Measurements from ENCODE around the gene DGUOK.

The DGUOK gene

GRCh38 chr2:73942664-73943063 lies 16.0 kb downstream of the DGUOK start:
- TF ChIP-seq POLR2AphosphoS5 (IDR thresholded peaks at IDR 0.05; ENCODE audit: low read depth, low read length) (no peak), TAF1 (IDR thresholded peaks at IDR 0.05; ENCODE audit: borderline replicate concordance, low read depth, low read length) (no peak), POLR2A (IDR thresholded peaks at IDR 0.05; ENCODE audit: low read depth, low read length) (no peak)
- no peak for DNase-seq (ENCODE audit: insufficient read length)
- FAIRE-seq, result no peak

GRCh38 chr2:73944714-73945113 lies 18.0 kb downstream of the DGUOK start:
- TF ChIP-seq POLR2A (IDR thresholded peaks at IDR 0.05; ENCODE audit: low read depth, low read length), result no peak
- no peak for TF ChIP-seq POLR2AphosphoS5 (IDR thresholded peaks at IDR 0.05; ENCODE audit: low read depth, low read length)
- TF ChIP-seq TAF1 (IDR thresholded peaks at IDR 0.05; ENCODE audit: borderline replicate concordance, low read depth, low read length), result no peak
- FAIRE-seq (no peak), DNase-seq (ENCODE audit: insufficient read length) (no peak)

- FAIRE-seq (no peak), DNase-seq (ENCODE audit: insufficient read length) (no peak)
- TF ChIP-seq TAF1 (IDR thresholded peaks at IDR 0.05; ENCODE audit: borderline replicate concordance, low read depth, low read length) (no peak), POLR2AphosphoS5 (IDR thresholded peaks at IDR 0.05; ENCODE audit: low read depth, low read length) (no peak), POLR2A (IDR thresholded peaks at IDR 0.05; ENCODE audit: low read depth, low read length) (no peak)
Measured at GRCh38 chr2:73946215-73946614, 19.5 kb downstream of the DGUOK start.

DNA sequence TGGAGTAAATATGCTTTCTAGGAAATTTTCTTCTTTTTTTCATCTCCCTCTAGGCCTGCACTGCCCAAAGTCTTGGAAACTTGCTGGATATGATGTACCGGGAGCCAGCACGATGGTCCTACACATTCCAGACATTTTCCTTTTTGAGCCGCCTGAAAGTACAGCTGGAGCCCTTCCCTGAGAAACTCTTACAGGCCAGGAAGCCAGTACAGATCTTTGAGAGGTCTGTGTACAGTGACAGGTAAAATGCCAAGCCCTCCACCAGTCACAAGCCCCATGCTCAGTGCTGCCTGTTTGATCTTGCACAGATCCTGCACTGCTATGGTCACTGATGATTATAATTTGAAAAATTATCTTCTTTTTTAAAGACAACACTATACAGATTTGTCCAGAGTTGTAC lies 20.0 kb downstream of the DGUOK start:
- no peak for TF ChIP-seq TAF1 (IDR thresholded peaks at IDR 0.05; ENCODE audit: borderline replicate concordance, low read depth, low read length)
- no peak for TF ChIP-seq POLR2A (IDR thresholded peaks at IDR 0.05; ENCODE audit: low read depth, low read length)
- TF ChIP-seq POLR2AphosphoS5 (IDR thresholded peaks at IDR 0.05; ENCODE audit: low read depth, low read length), result no peak
- FAIRE-seq (no peak), DNase-seq (ENCODE audit: insufficient read length) (no peak)

- DNase-seq (ENCODE audit: insufficient read length) (no peak), FAIRE-seq (no peak)
- TF ChIP-seq POLR2AphosphoS5 (IDR thresholded peaks at IDR 0.05; ENCODE audit: low read depth, low read length), result no peak
- TF ChIP-seq POLR2A (IDR thresholded peaks at IDR 0.05; ENCODE audit: low read depth, low read length), result no peak
- TF ChIP-seq TAF1 (IDR thresholded peaks at IDR 0.05; ENCODE audit: borderline replicate concordance, low read depth, low read length), result no peak
Measured at GRCh38 chr2:73947412-73948018, 20.8 kb downstream of the DGUOK start.

DNA sequence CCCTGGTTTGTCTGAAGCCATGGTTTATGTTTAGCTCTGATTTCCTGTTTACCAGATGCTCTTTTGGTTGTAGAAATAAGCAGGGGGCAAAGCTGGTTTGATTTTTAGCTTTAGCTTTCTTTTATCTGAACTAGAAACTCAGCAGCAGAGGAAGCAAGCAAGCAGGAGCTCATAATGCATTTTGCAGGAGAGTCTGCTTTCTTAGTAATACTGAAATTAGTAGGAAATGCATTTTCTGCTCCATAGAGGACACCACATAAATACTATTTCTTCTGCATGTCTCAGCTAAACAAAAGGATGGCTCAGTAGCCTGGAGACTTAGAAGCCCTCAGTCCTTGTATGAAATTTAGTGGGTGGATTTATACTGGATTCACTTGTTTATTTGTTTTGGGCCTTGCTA lies 23.1 kb downstream of the DGUOK start:
- FAIRE-seq, result no peak
- DNase-seq (ENCODE audit: insufficient read length), result no peak
- TF ChIP-seq POLR2A (IDR thresholded peaks at IDR 0.05; ENCODE audit: low read depth, low read length), result no peak
- no peak for TF ChIP-seq TAF1 (IDR thresholded peaks at IDR 0.05; ENCODE audit: borderline replicate concordance, low read depth, low read length)
- no peak for TF ChIP-seq POLR2AphosphoS5 (IDR thresholded peaks at IDR 0.05; ENCODE audit: low read depth, low read length)

DNA sequence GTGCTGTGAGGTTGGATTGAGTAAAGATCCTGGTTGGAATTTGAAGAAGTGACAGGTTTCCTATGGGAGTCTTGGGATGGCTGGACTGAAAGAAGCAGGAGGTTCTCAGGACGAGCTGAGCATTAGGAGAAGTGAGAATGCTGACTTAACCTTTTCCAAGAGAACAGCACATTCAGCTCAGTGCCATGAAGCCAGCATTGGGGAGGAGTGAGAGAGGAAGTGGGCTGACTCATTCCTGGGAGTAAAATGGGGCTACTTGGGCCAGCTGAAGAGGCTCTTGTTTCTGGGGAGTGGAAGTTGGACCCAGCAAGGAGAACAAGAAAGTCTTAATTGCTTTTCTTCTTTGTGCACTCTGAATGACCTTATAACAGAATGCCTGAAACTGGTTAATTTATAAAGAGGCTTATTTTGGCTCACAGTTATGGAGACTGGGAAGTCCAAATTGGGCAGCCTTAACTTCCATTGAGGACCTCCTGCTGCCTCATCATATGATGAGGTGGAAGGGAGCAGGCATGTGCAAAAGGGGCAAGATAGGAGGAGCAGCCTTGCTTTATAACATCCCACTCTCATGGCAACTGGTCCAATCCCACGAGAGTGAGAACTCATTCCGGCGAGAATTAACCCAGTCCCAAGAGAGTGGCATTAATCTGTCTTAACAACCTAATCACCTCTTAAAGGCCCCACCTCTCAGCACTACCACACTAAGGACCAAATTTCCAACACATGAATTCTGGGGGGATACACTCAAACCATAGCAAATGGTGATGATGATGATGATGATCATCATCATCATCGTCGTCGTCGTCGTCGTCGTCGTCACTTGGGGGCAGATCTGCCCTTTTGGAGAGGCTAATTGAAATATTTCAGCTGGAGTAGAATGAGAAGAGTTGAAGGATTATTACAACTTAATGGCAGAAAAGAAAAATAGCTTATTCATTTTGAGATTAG lies 26.1 kb downstream of the DGUOK start:
- DNase-seq (ENCODE audit: insufficient read length), result no peak

DNA sequence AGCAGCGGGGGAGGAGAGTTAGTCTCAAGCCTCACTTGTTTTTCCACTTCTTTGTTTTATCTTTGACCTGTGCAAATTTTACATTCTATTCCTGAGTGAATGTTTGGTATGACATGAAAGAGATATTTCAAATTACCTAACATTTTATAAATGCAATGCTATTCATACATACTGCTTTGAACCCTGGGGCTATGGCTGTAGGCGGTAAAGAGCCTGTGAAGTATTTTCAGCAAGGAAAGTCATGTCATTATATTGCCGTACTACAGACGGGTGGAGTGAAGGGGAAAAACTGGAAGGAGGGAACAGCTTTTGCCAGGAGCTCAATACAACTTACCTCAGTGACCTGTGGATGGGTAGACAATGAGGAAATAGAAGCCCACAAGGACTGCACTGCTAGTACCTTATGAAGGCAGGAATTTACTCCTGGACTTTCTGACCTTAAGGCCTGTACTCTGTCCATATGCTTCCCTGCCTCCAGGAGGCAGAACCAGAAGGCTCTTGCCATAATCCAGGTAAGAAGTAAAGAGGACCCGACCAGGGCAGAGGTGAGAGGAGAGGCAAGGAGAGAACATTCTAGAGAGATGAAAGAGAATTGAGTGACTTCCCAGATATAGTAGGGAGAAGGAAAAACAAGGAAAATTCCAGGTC lies 29.7 kb downstream of the DGUOK start:
- DNase-seq (ENCODE audit: insufficient read length) (no peak), FAIRE-seq (no peak)
- TF ChIP-seq TAF1 (IDR thresholded peaks at IDR 0.05; ENCODE audit: borderline replicate concordance, low read depth, low read length), result no peak
- no peak for TF ChIP-seq POLR2AphosphoS5 (IDR thresholded peaks at IDR 0.05; ENCODE audit: low read depth, low read length)
- no peak for TF ChIP-seq POLR2A (IDR thresholded peaks at IDR 0.05; ENCODE audit: low read depth, low read length)

More for the DNA sequence above, 26.1 kb downstream of the DGUOK start:
- TF ChIP-seq TAF1 (IDR thresholded peaks at IDR 0.05; ENCODE audit: borderline replicate concordance, low read depth, low read length) (no peak), POLR2AphosphoS5 (IDR thresholded peaks at IDR 0.05; ENCODE audit: low read depth, low read length) (no peak), POLR2A (IDR thresholded peaks at IDR 0.05; ENCODE audit: low read depth, low read length) (no peak)
- FAIRE-seq, result no peak

GRCh38 chr2:73961274-73961673 lies 34.6 kb downstream of the DGUOK start:
- FAIRE-seq (no peak), DNase-seq (ENCODE audit: insufficient read length) (no peak)
- TF ChIP-seq POLR2A (IDR thresholded peaks at IDR 0.05; ENCODE audit: low read depth, low read length) (no peak), TAF1 (IDR thresholded peaks at IDR 0.05; ENCODE audit: borderline replicate concordance, low read depth, low read length) (no peak), POLR2AphosphoS5 (IDR thresholded peaks at IDR 0.05; ENCODE audit: low read depth, low read length) (no peak)

DNA sequence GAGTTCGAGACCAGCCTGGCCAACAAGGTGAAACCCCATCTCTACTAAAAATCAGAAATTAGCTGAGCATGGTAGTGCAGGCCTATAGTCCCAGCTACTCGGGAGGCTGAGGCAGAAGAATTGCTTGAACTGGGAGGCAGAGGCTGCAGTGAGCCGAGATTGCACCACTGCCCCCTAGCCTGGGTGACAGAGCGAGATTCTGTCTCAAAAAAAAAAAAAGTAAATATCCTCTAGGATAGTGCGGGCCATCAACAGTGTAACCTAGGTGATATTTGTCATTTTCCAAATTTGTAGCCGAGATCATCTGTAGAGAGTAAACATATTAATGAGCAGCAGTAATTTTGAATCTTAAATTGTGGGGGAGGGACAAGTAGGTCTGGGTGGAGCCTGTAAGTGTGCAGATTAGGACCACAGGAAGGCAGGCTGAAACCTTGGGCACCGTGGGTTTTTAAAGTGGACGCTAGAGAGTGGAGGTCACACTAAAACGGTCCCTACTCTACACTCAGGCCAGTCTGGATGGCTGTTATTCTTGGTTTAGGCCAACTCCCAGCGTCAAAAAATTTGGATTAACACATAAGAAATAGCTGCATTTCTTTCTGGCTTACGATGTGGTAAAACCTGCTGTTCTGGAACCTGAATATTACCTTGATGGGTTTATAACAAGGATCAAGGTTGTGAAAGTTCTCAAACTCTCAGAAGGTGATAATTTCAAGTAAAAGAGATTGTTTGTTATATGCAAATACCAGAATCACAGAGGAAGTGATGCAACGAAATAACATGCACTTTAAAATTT lies 35.3 kb downstream of the DGUOK start:
- DNase-seq (ENCODE audit: insufficient read length) (no peak), FAIRE-seq (no peak)
- TF ChIP-seq POLR2AphosphoS5 (IDR thresholded peaks at IDR 0.05; ENCODE audit: low read depth, low read length) (no peak), POLR2A (IDR thresholded peaks at IDR 0.05; ENCODE audit: low read depth, low read length) (no peak), TAF1 (IDR thresholded peaks at IDR 0.05; ENCODE audit: borderline replicate concordance, low read depth, low read length) (no peak)

GRCh38 chr2:73962798-73963197 lies 36.1 kb downstream of the DGUOK start:
- no peak for FAIRE-seq
- no peak for DNase-seq (ENCODE audit: insufficient read length)
- TF ChIP-seq TAF1 (IDR thresholded peaks at IDR 0.05; ENCODE audit: borderline replicate concordance, low read depth, low read length), result no peak
- no peak for TF ChIP-seq POLR2AphosphoS5 (IDR thresholded peaks at IDR 0.05; ENCODE audit: low read depth, low read length)
- TF ChIP-seq POLR2A (IDR thresholded peaks at IDR 0.05; ENCODE audit: low read depth, low read length), result no peak

All from GM12892 (cell line).